Muscle layer of duodenum (tissue), 2 donors: Measurements from ENCODE around the gene TELO2.
A peak's percentile ranks its signal among the peaks of the same experiment; 100 is the strongest.

Experiments
- H3K27ac ChIP-seq: one replicate; pipeline ENCODE4 v1.7.0; 2013; ENCODE audit warnings: mild to moderate bottlenecking, low read length
- H3K27me3 ChIP-seq: one replicate; pipeline ENCODE4 v1.7.0; 2013; ENCODE audit warnings: low read depth, mild to moderate bottlenecking, control low read depth, low read length
- H3K36me3 ChIP-seq, 2 donors: one replicate each; pipeline ENCODE4 v1.7.0; 2013; ENCODE audit warnings: low read length in 2 of 2, control low read depth in 1 of 2, mild to moderate bottlenecking in 1 of 2; ENCODE audit not compliant: insufficient read depth in 2 of 2, control insufficient read depth in 1 of 2
- H3K4me1 ChIP-seq, 2 donors: one replicate each; pipeline ENCODE4 v1.7.0; 2013; ENCODE audit warnings: low read length in 2 of 2, mild to moderate bottlenecking in 2 of 2, control low read depth in 1 of 2, moderate library complexity in 1 of 2; ENCODE audit not compliant: insufficient read depth in 2 of 2, control insufficient read depth in 1 of 2
- H3K4me3 ChIP-seq, 2 donors: one replicate each; pipeline ENCODE4 v1.7.0; 2013; ENCODE audit warnings: low read length in 2 of 2, low read depth in 1 of 2, mild to moderate bottlenecking in 1 of 2
- H3K9me3 ChIP-seq, 2 donors: one replicate each; pipeline ENCODE4 v1.7.0; 2013; ENCODE audit warnings: low read length in 2 of 2, control low read depth in 1 of 2, mild to moderate bottlenecking in 1 of 2; ENCODE audit not compliant: control insufficient read depth in 1 of 2
- donor health status: healthy.

The TELO2 gene

GRCh38 chr16:1528921-1529537 is 35.9 kb downstream of the TELO2 start:
- Histone ChIP-seq H3K9me3 (no peaks in the 10 kb centered on the region), H3K4me1 (peaks cover 0 to 30% of the 10 kb centered on the region in 2 donors), H3K27me3 (no peaks in the 10 kb centered on the region), H3K4me3 (no peak overlapping the region), H3K27ac (no peak overlapping the region), H3K36me3 (peaks cover 0 to 12% of the 10 kb centered on the region in 2 donors)

DNA sequence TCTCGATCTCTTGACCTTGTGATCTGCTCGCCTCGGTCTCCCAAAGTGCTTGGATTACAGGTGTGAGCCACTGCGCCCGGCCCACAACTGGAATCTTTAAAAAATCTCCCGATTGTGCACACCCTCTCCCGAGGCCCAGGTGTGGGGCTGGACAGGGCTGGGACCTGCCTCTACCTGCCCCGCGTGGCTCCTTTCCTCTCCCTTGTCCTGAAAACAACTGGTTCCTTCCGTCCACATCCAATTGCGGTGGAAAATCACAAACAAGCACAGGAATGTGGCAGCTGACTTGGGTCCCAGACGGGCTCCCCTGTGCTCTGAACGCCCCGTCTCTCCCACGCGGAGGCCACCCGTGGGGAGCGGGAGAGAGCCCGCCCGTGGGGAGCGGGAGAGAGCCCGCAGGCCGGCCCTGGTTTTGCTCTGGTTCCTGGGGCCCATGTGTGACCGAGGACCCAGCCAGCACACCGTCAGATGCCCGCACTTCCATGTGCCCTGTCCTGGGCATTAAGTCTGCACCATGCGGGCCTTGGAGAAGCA is 37.3 kb downstream of the TELO2 start:
- H3K27me3 ChIP-seq, result no peaks in the 10 kb centered on the region
- H3K4me1 ChIP-seq, result peaks cover 0 to 34% of the 10 kb centered on the region in 2 donors
- peak overlapping the region; percentile 53 for H3K27ac ChIP-seq

GRCh38 chr16:1530883-1531637 is 37.9 kb downstream of the TELO2 start:
- Histone ChIP-seq H3K4me1 (peaks cover 0 to 39% of the 10 kb centered on the region in 2 donors), H3K4me3 (peak overlapping the region in 1 of 2 donors; percentile 39)

More for the DNA sequence above, 37.3 kb downstream of the TELO2 start:
- Histone ChIP-seq H3K4me3 (peak overlapping the region in 1 of 2 donors; percentile 22), H3K36me3 (no peaks in the 10 kb centered on the region), H3K9me3 (no peaks in the 10 kb centered on the region)

DNA sequence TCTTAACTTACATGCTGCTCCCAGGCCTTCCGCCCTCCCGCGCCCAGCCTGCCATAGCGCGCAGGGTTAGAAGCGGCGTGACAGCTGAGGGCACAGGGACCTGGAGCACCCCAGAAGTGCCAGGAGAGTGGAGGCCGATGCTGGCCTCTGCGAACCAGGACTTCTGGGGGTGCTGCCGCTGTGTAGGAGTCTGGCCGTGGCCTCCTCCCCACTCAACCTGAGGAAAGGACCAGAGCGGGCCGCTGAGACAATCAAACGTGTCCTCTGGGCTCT is 38.4 kb downstream of the TELO2 start:
- peak overlapping the region in 1 of 2 donors; percentile 39 for H3K4me3 ChIP-seq
- peaks cover 0 to 42% of the 10 kb centered on the region in 2 donors for H3K4me1 ChIP-seq
- no peaks in the 10 kb centered on the region for H3K9me3 ChIP-seq
- H3K36me3 ChIP-seq, result peaks cover 0 to 5% of the 10 kb centered on the region in 2 donors
- H3K27ac ChIP-seq, result peak overlapping the region; percentile 53
- H3K27me3 ChIP-seq, result no peaks in the 10 kb centered on the region

More at GRCh38 chr16:1530883-1531637, 37.9 kb downstream of the TELO2 start:
- H3K27me3 ChIP-seq, result no peaks in the 10 kb centered on the region
- H3K27ac ChIP-seq, result peak overlapping the region; percentile 53
- H3K36me3 ChIP-seq, result peaks cover 0 to 2% of the 10 kb centered on the region in 2 donors
- H3K9me3 ChIP-seq, result no peaks in the 10 kb centered on the region

DNA sequence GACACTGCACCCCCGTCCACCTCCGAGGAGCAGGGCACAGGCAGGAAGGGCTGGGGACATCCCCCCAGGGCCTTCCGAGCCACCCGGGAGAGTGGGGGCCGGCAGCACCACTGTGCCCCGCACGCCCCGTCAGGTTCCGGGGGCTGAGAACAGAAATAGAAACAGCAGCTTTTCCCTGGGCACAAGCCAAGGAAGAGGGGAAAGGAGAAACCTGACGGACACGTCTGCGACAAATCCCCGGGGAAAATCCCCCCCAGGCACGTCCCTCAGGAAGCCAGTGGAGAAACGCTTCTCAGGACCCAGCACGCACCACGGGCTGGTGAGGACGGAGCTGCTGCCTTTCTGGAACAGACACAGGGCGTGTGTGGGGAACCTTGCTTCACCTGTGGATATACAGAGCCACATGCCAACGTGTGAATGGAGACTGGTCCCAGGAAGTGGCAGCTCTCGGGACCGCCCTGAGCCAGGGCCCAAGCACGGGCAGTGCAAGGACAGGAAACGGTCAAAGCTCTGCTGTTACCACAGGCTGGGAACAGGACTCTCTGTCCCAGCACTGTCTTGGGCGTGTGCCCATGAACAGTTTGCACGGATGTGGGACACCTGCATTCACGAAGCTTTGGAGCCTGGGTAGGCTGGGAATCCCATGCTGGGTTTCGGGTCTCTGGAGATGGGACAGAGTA is 39.1 kb downstream of the TELO2 start:
- peak overlapping the region; percentile 53 for H3K27ac ChIP-seq
- no peaks in the 10 kb centered on the region for H3K9me3 ChIP-seq
- peak overlapping the region in 1 of 2 donors; percentile 73 for H3K4me3 ChIP-seq
- no peaks in the 10 kb centered on the region for H3K27me3 ChIP-seq
- H3K4me1 ChIP-seq, result peaks cover 0 to 41% of the 10 kb centered on the region in 2 donors
- H3K36me3 ChIP-seq, result peaks cover 0 to 11% of the 10 kb centered on the region in 2 donors

DNA sequence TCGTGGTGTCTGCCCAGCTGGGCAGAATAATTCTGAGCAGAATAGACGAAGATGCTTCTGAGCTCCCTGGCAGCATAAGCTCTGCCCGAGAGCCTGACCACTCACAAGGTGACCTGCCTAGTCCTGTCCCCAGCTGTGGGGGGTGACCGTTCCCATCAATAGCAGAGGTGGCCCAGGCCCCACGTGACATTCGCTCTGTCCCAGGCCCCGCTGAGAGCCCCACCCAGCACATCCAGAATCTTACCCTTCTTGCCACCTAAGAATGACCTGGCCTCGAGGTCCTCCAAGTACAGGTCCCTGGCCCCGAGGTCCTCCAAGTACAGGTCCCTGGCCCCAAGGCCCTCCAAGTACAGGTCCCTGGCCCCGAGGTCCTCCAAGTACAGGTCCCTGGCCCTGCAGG is 39.6 kb downstream of the TELO2 start:
- peak overlapping the region in 1 of 2 donors; percentile 73 for H3K4me3 ChIP-seq
- peaks cover 0 to 16% of the 10 kb centered on the region in 2 donors for H3K36me3 ChIP-seq
- H3K4me1 ChIP-seq, result peaks cover 0 to 38% of the 10 kb centered on the region in 2 donors
- H3K9me3 ChIP-seq, result no peaks in the 10 kb centered on the region
- H3K27ac ChIP-seq, result peak overlapping the region; percentile 53
- no peaks in the 10 kb centered on the region for H3K27me3 ChIP-seq

DNA sequence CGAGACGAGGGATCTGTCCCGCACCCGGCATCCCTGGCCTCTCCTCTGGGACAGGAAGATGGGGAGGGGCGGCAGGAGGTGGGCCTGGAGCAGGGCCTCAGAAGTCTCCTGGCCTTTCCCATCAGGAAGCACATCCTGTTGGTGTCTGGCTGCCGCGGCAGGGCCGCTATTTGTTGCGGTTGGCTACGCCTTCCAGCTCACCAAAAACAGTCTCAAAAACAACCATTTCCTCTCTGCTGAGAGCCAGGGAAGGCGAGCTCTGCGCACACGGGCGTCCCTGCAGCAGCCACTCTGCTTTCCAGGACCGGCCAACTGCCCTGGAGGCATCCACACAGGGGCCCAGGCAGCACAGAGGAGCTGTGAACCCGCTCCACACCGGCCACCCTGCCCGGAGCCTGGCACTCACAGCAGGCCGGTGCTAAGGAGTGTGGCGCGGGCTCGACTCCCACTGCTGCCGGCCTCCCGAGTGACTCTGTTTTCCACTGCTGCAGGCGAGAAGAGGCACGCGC is 40.3 kb downstream of the TELO2 start, which contains the start of gene TMEM204:
TMEM204 (plus strand) TSS at position 224 of the 509 bp plus-strand sequence. CDS start 610 bp downstream, outside the sequence.
- Histone ChIP-seq H3K27ac (peak within 1 kb of the TSS; percentile 53), H3K4me3 (peak within 1 kb of the TSS; percentile 65 to 73), H3K27me3 (no peaks in the 10 kb centered on the region), H3K36me3 (peaks cover 0 to 23% of the 10 kb centered on the region in 2 donors), H3K9me3 (no peaks in the 10 kb centered on the region), H3K4me1 (peaks cover 0 to 39% of the 10 kb centered on the region in 2 donors)

GRCh38 chr16:1534021-1535020 is 41.2 kb downstream of the TELO2 start:
- peaks cover 0 to 47% of the 10 kb centered on the region in 2 donors for H3K4me1 ChIP-seq

DNA sequence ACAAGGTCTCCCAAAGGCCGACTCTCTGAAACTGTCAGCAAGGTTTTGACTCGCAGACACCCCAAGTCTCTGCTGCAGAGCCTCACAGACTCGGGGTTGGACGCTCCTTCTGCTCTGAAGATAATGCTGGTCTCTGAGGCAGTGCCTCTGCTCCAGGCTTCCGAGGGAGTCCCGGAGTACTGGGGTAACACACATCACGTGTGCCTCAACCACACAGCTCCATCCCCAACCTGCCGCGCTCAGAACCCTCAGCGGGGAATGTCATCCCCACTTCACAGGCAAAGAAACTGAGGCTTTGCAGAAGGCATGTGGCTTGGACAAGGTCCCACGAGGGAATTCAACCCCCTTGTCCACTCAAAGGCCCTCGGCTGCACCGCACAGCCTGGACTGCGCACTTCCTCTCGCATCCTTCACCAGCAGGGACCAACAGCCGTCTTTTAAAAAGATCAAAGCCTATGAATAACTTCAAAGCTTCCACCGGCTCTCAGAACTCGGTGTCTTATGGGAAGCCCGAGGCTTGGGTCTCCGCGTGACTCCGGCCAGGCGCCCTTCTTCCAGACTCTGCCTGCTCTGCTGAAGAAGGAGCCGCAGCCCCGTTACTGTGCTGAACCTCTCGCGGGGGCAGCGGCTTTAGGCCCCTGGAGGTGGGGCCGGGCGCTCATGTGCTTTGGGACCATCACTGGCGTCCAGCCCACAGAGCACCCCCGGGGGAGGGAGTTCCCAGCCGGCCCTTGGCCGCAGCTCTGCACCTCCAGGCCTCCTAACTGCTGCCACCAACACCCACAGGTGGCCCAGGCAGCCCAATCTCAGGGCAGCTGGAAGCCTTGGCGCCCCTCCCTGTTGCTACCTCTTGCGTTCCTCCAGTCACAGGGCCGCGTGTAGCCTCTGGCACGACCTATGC is 42.5 kb downstream of the TELO2 start:
- H3K4me1 ChIP-seq, result peaks cover 0 to 50% of the 10 kb centered on the region in 2 donors

More at GRCh38 chr16:1534021-1535020, 41.2 kb downstream of the TELO2 start:
- Histone ChIP-seq H3K36me3 (peaks cover 2 to 31% of the 10 kb centered on the region in 2 donors), H3K27me3 (no peaks in the 10 kb centered on the region), H3K9me3 (no peaks in the 10 kb centered on the region), H3K4me3 (peak overlapping the region; percentile 65 to 73), H3K27ac (peak overlapping the region; percentile 53)

More for the DNA sequence above, 42.5 kb downstream of the TELO2 start:
- H3K27ac ChIP-seq, result peak overlapping the region; percentile 53
- no peaks in the 10 kb centered on the region for H3K9me3 ChIP-seq
- H3K36me3 ChIP-seq, result peaks cover 7 to 38% of the 10 kb centered on the region in 2 donors
- H3K27me3 ChIP-seq, result no peaks in the 10 kb centered on the region
- H3K4me3 ChIP-seq, result peak overlapping the region; percentile 65 to 73
